ENCODE results near the gene ARAP2.

ARAP2 gene

GRCh38 chr4:36128689-36129088, 115.6 kb downstream of the ARAP2 start:
- DNase-seq (ENCODE audit: low read depth) = no peak

GRCh38 chr4:36123906-36124305, 120.4 kb downstream of the ARAP2 start:
- DNase-seq (ENCODE audit: low read depth) = no peak

GRCh38 chr4:36115312-36115711, 129.0 kb downstream of the ARAP2 start:
- DNase-seq (ENCODE audit: low read depth) = no peak

- DNase-seq (ENCODE audit: low read depth) = no peak
These were observed 133.1 kb downstream of the ARAP2 start for GRCh38 chr4:36111172-36111571.

GRCh38 chr4:36099509-36099908, 144.8 kb downstream of the ARAP2 start:
- DNase-seq (ENCODE audit: low read depth) = no peak

- DNase-seq (ENCODE audit: low read depth) = no peak
These were observed 149.3 kb downstream of the ARAP2 start for GRCh38 chr4:36094995-36095394.

- DNase-seq (ENCODE audit: low read depth) = no peak
These were observed 152.3 kb downstream of the ARAP2 start for GRCh38 chr4:36091997-36092396.

- DNase-seq (ENCODE audit: low read depth) = no peak
These were observed 155.8 kb downstream of the ARAP2 start for GRCh38 chr4:36088542-36088941.

GRCh38 chr4:36086261-36086786, 158.0 kb downstream of the ARAP2 start:
- no peak for DNase-seq (ENCODE audit: low read depth)

- no peak for DNase-seq (ENCODE audit: low read depth)
These were observed 161.5 kb downstream of the ARAP2 start for GRCh38 chr4:36082817-36083216.

GRCh38 chr4:36081185-36081584, 163.1 kb downstream of the ARAP2 start:
- no peak for DNase-seq (ENCODE audit: low read depth)

- no peak for DNase-seq (ENCODE audit: low read depth)
These were observed 164.6 kb downstream of the ARAP2 start for GRCh38 chr4:36079666-36080065.

- no peak for DNase-seq (ENCODE audit: low read depth)
These were observed 166.0 kb downstream of the ARAP2 start for GRCh38 chr4:36078319-36078718.

- no peak for DNase-seq (ENCODE audit: low read depth)
These were observed 171.8 kb downstream of the ARAP2 start for GRCh38 chr4:36072529-36072928.

- no peak for DNase-seq (ENCODE audit: low read depth)
These were observed 177.2 kb downstream of the ARAP2 start for GRCh38 chr4:36067116-36067515.

- DNase-seq (ENCODE audit: low read depth) = no peak
These were observed 178.9 kb downstream of the ARAP2 start for GRCh38 chr4:36065274-36065871.

GRCh38 chr4:36064117-36064516, 180.2 kb downstream of the ARAP2 start:
- no peak for DNase-seq (ENCODE audit: low read depth)

GRCh38 chr4:36056136-36056535, 188.2 kb downstream of the ARAP2 start:
- DNase-seq (ENCODE audit: low read depth) = no peak

- DNase-seq (ENCODE audit: low read depth) = no peak
These were observed 189.5 kb downstream of the ARAP2 start for GRCh38 chr4:36054694-36055422.

- DNase-seq (ENCODE audit: low read depth) = no peak
These were observed 190.4 kb downstream of the ARAP2 start for GRCh38 chr4:36053930-36054329.

GRCh38 chr4:36051634-36052033, 192.7 kb downstream of the ARAP2 start:
- DNase-seq (ENCODE audit: low read depth) = no peak

- DNase-seq (ENCODE audit: low read depth) = no peak
These were observed 198.3 kb downstream of the ARAP2 start for GRCh38 chr4:36046026-36046425.

GRCh38 chr4:36043901-36044300, 200.4 kb downstream of the ARAP2 start:
- DNase-seq (ENCODE audit: low read depth) = no peak

- no peak for DNase-seq (ENCODE audit: low read depth)
These were observed 201.1 kb downstream of the ARAP2 start for GRCh38 chr4:36043241-36043640.
